ENCODE results near the gene C18orf32.

- no peak for TF ChIP-seq CTCF (IDR thresholded peaks at IDR 0.05; ENCODE audit: poor library complexity)
- TF ChIP-seq EZH2 (IDR thresholded peaks at IDR 0.05; ENCODE audit: borderline replicate concordance) = no peak
Observed at GRCh38 chr18:49515516-49515915, 28.5 kb upstream of the C18orf32 start.
